ENCODE data around the gene INF2.

Gene INF2

DNA sequence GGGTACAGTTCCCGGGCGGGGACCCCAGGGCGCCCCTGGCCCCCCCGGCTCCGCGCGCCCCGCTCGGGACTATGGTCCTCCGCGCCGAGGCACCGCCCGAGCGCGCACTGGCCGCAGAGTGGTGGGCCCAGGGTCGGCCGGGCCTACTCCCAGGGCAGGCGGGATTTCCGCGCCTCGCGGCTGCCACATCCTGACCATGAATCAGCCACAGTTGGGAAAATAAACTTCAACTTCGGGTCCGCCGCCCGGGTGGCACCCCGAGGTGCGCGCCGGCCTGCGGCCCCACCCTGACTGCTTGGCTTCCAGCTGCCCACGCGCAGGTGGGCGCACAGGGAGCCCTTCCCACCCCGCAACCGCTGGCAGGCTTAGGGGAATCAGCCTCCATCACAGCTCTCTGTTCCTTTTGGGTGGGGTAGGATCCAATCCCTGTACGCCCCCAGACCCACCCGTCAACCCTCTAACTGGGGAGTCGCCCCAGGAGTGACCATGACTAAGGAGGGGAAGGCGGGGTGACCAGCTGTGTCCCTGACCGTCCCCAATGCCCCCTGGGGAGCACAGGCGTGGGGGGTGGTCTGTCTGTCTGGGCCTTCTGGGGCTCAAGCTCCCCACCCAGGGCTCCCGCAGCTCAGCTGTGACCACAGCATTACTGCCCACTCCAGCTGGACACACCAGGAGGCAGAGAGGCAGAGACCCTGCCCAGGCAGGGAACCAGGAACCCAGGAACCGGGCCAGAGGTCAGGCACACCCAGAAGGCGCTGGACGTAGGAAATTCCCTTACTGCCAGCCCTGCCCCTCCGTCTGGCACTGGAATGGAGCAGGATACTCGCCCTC, 678 bp downstream of the INF2 start:
- DNase-seq (ENCODE audit: low read depth, low spot score), result no peak

DNA sequence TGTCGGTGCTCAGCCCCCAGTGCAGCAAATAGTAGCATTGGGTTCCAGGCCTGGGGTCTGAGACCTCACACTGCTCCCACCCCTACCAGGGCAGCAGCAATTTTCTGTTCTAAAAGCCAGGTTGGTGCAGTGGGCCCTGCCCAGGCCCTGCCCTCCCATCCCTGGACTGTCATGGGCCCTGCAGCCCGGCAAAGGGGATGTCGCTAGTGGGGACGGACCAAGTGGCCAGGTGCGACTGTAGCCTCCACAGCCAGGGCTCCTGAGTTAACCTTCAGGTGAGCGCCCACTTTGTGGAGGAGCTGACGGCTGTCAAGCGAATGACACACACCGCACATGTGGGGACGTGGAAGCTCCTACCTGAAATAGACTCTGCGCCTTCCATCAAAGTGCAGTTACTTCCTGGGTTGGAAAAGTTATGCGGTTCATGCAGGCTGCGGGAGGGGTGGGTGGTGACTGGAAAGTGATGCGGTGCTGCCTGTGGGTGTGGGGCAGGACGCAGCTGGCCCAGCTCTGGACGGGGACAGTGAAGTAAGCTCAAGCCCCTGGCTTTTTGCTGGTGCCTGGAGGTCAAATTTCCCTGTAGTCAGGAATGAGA, 1.5 kb downstream of the INF2 start:
- no peak for DNase-seq (ENCODE audit: low read depth, low spot score)

DNA sequence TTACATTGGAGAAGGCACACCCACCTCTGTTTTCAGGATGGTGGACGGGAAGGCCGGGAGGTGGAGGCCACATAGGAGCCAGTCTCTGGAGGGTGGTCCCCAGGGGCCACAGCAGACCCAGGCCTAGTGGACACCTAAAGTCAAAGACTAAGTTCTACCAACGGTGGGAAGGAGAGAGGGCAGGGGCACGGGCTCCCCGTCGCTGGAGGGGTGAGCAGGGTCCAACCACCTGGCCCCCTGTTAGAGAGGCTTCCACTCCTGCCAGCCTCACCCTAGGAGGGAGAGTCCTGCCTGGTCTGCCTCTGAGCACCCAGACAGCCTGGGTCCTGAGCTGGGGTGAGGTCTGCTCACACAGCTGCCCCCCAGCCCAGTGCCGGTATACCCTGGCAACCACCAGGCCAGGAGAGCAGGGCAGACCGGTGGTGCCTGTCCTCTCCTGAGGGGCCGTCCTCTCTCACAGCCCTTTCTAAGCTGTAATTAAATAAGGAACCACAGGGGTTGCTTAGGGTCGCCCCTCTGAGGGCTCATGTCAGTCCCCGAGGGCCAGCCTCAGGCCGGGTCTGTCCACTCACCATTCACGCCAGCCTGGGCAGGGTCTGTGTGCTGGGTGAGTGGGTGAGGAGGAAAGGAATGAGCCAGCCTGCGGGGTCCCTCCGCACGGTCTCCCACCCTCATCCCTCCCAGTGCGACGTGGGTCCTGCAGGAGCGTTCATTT, 2.3 kb downstream of the INF2 start:
- DNase-seq (ENCODE audit: low read depth, low spot score), result no peak

DNA sequence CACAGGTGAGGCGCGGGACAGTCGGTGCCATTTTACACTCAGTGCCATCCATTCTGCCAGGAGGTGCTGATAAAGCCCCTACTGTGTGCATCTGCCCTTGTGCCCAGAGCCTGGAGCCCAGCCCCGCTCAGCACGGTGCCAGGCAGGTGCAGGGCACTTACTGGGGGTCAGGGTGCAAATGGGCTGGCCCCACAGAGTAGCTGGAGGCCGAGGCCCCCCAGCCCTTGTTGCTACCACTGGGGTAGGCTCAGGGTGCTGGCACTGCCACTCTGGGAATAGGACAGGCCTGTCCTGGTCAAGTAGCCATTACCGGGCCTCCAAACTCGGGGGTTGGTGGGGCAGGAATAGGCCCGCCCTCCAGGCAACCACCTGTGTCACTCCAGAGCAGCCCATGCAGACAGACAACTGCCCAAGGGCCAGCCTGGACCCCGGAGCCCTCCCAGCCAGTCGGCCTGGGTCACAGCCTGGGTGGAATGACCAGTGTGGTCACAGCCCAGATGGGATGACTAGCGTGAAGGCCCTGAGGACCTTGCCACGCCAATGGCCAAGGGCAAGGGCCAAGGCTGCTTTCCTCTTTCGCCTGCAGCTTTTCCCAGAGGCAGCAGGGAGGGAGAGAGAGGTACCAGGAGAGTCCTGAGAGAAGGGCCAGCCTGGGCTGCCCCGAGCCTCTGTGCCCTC, 3.0 kb downstream of the INF2 start:
- no peak for DNase-seq (ENCODE audit: low read depth, low spot score)

DNA sequence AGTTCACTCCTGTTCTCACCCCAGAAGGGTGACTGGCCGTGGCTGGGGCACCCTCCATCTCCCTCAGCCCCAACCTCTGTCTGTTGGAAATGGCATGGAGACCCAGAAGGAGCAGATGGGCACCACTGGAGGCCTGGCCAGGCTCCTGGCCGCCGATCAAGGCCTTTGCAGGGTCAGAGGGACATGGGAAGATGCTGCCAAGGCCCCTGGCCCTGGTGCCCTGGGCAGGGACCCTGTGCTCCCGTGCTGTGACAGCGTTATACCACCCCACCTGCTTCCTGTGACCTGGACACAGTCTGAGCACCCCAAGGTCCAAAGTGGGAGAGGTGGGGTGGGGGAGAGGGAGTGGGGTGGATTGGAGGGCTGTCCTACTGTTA, 3.5 kb downstream of the INF2 start:
- DNase-seq (ENCODE audit: low read depth, low spot score), result no peak

DNA sequence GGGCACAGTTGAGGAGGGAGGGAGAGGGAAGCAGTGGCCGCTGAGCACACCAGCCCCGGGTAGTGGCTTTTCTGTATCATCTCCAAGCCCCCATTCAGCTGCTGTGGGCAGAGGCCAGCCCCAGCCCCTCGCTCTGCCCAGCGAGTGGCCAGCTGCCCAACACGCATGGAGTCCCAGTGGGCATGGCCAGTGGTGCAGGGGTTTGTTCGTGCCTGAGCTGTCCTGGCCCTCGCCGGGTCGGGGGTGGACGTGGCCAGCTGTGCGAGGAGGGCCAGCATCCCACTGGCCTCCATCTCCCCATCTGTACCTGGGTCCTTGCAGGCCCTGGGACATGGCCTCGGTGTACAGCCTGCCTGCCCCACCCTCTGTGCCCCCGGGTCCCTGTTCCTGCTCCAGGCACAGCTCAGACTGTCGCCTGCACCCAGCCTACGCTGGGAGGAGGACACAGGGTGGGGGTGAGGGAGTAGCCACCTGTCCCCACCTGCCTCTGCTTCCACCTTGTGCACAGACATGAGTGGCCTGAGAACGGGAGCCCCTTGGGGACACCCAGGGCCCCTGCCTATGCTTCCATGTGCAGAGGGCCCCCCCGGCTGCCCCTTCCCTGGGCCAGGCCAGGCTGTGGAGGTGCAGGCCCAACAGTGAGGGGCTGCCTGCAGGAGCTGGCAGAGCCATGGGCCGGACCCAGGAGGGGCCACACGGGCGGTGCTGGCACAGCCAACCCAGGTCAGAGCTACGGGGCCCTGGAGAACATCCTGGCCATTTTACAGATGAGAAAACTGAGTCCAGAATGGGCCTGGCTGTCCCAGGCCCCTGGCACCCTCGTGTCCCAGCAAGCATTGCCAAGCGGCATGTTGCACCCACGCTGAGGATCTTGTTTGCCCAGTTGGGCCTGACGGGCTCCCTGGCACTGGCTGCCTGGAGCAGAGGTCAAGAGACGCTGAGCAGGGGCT, 4.3 kb downstream of the INF2 start:
- DNase-seq (ENCODE audit: low read depth, low spot score), result no peak

DNA sequence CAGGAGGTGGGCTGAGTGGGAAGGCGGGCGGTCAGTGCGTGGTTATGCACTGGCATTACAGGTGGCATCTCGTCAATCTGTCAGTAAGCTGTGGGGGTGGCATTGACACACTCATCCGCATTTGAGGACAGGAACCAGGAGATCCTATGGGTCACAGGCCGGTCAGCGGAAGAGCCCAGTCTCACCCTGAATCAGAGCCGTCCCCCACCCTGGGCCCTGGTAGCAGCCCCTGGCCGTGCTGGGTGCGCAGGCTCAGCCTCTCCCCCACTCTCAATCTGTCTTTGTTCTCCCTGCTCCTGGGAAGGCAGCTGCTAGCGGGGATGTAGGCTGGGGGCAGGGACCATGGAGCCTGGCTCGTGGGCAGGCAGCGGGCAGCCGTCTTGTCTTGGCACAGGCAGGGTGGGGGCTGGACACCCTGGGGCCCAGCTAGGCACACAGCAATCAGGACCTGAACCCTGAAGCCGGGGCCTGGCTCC, 5.1 kb downstream of the INF2 start:
- DNase-seq (ENCODE audit: low read depth, low spot score), result no peak

DNA sequence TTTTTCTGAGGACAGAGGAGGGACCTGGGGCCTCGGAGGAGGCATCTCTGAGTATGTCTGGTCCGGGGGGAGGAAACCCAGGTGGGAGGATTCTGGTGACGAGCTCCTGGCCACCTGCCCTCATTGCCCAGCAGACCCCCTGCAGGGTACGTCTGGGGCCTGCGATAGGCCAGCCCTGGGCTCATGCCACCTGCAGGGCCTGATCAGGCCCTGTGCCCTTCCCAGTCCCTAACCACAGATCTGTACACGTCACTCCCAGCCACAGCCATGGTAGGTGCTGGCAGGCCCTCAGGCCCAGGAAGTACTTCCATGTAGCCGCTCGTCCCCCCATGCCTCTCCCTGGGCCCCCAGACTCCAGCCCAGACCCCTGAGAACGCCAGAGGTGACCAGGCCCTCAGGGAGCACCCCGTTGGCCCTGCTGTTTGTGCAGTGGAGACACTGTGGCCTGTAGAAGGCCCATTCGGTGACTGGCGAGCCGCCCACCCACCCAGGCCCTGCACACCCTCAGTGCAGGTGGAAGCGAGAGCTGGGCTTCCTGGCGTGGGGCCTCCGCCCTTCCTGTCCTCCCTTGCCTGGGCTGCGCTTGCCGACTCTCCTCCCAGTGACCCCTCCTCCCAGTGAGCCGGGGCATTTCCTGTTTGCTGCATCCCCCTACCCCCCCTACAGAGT, 5.7 kb downstream of the INF2 start:
- no peak for DNase-seq (ENCODE audit: low read depth, low spot score)

DNA sequence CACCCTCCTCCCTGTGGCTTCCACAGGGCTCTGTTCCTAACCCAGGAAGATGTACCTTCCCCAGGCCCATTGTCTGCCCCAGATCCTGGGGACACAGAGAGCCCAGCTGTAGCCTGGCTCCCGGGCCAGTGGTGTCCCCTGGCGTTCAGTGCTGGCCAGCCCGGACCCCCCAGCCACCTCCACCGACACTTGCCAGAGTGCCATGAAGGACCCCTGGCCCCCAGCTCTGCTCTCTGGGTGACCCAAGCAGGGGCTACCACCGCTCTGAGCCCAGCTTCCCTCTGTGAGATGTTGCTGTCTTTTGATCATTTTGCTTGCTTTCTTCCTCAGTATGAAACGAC, 6.2 kb downstream of the INF2 start:
- DNase-seq (ENCODE audit: low read depth, low spot score), result no peak

DNA sequence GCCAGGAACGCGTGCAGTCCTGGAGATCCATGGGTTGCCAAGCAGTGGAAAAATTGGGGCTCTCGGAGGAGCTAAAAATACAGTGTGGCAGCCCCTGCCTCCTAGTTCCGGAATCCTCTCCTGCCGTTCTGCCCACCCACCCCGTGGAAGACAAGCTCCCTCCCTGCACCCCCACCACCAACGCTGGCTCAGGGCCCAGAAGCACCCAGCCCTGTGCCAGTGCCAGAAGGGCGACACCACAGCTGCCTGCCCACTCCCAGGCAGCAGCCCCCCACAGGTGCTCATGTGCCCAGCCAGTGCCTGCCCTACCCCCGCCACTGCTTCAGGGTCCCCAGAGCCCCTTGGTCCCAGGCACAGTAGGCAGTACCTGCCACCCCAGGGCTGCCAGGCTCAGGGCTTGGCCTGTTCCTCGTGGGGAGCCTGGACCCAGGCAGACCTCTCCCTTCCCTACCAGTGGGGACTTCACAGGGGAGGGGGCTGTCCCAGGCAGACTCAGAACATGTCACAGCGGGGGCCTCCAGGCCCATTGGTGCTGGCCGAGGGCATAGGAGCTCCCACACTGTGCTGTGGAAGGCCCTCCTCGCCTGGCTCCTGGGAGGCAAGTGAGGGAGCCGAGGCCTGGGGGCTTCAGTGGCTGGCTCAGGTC, 7.4 kb downstream of the INF2 start:
- DNase-seq (ENCODE audit: low read depth, low spot score), result no peak

DNA sequence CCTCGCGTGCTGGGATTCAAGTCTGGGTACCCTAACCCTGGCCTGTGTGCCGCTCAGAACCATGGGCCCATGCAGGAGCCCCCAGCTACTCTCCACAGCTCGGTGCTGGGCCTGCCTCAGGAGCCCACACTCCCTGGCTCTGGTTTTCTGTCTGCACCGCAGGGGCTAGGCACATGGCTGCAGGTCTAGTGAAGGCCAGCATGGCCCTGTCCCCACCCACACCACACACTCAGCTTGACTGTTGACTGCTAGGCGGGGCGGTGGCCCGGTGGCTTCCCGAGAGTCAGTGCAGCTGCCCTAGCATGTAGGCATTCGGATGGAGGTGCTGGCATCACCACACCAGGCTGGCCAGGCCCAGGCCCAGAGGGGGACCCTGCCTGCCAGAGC, 7.9 kb downstream of the INF2 start:
- DNase-seq (ENCODE audit: low read depth, low spot score), result no peak

DNA sequence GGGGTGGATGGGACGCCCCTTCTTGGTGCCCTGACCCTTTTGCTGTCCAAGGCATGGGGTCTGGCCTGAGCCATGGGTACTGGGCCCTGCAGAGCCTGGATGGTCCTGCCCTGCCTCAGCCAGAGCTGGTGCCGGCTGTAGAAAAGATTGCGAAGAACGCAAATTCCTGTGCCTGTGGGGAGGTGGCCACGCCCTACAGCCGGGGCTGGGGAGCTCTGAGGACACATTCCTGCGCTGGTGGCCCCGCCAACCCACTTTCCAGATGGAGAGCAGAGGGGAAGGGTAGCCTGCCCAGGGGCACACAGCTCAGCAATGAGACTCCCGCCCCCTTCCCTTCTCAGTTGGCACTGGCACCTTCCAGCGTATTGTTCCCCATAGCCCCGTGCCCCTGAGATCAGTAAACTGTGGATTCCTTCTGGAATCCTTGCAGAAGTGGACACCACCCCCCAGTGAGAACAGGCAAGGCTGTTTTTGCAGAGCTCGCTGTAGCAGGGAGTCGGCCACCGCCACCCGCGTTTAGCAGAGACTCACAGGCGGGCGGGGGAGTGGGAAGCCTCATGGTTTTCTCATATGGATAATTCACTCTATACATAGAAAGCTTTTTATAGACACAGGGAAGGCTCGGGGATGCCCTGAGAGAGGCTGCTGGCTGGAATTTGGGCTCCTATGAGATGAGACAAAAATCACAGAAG, 8.6 kb downstream of the INF2 start:
- DNase-seq (ENCODE audit: low read depth, low spot score), result no peak

DNA sequence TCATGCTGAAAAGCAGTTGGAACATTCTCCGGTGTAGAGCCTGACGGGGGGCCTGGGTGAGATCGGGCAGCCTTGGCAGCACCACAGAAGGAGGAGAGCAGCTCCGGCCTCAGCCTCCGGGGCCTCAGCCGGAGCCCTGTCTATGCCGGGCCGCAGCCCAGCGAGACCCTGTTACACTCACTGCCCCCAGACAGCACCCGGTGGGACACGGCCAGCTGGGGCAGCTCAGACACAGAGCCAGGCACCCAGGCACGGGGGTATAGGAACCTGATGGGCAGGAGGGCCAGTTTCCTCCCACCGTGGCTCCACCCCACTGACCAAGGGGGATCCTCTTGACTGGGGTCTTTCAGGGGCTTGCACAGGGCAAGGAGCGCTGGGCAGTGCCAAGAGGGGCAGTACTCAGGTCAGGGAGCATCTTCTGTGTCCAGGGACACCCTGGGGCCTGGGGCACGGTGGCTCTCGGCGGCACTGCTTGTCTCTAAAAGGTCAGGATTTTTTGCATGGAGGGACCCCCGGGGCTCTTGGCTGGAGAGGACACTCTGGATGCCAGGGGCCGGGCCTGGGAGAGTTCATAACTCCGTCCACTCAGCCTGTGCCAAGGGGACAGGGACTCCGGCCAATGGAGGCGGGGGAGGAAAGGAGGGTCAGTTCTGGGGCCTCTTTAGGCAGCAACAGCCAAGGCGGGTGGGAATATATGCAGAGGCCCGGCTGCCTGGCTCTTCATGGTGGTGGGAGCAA, 9.4 kb downstream of the INF2 start:
- no peak for DNase-seq (ENCODE audit: low read depth, low spot score)

DNA sequence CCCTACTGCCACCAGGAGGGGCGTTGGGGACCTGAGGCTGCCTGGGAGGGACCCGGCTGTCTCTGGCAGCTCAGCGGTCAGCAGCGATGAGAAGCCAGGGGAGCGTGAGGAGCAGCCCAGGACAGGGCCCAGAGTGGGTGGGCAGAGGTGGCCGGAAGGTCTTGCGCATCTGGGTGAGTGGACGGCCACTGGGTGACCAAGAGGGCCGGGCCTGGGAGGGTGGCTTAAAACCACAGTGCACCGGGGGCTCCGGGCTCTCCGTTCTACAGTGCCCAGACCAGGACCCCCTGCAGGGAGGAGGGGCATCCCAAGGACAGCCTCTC, 10.0 kb downstream of the INF2 start:
- DNase-seq (ENCODE audit: low read depth, low spot score), result no peak

DNA sequence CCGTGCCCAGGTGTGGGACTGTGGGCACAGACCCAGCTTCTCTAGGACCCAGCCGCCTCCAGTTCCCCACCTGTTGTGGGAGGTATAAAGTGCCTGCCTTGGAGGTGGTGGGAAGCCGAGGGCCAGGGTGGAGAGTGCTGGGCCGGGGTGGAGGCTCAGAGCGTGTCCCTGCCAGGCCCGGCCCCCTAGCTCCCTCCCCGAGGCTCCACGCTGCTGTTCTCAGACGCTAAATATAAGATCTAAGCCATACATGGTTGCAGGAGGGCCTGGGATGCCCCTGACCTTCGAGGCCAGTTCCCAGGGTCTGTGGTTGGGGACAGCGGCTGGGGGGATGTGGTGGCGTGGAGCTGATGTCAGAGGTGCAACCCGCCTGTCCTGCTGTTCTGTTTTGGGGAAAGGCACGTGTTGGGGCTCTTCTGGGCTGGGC, 10.8 kb downstream of the INF2 start:
- no peak for DNase-seq (ENCODE audit: low read depth, low spot score)

DNA sequence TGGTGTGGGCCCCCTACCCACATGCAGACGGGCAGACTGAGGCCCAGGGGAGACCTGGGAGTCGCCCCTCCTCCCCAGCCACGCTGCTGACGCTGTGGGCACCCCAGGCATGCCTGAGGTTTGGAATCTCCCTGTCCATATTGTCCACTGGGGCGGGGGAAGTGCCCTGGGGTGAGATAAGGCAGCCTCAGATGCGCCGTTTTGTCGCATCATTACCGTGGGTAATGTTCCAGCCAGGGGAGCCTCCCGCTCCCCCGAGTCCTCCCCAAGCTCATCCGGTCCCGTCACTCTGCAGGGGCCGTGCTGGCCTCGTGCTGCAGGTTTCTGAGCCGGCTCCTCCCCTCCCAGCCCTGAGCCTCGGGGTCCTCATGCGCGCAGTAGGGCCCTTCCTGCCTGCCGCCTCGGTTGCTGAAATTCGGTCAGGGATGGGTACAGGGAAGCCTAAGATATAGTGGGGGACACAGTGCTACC, 11.4 kb downstream of the INF2 start:
- no peak for DNase-seq (ENCODE audit: low read depth, low spot score)

DNA sequence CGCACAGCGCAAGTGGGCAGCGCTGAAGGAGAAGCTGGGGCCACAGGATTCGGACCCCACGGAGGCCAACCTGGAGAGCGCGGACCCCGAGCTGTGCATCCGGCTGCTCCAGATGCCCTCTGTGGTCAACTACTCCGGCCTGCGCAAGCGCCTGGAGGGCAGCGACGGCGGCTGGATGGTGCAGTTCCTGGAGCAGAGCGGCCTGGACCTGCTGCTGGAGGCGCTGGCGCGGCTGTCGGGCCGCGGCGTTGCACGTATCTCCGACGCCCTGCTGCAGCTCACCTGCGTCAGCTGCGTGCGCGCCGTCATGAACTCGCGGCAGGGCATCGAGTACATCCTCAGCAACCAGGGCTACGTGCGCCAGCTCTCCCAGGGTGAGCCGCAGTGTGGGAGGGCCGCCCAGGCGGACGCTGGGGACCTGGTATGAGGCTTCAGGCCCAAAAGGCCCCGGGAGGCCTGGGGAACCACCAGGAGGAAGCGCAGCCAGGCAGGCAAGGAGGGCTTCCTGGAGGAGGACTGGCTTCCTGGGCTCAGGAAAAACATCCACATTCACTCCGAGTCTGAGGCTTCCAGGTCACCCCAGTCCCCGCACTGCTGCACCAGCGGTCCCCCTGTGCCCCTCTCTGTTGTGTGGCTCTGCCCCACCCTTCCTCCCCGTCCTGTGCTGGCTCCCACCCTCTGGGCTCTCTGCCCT, 12.1 kb downstream of the INF2 start:
- no peak for DNase-seq (ENCODE audit: low read depth, low spot score)

DNA sequence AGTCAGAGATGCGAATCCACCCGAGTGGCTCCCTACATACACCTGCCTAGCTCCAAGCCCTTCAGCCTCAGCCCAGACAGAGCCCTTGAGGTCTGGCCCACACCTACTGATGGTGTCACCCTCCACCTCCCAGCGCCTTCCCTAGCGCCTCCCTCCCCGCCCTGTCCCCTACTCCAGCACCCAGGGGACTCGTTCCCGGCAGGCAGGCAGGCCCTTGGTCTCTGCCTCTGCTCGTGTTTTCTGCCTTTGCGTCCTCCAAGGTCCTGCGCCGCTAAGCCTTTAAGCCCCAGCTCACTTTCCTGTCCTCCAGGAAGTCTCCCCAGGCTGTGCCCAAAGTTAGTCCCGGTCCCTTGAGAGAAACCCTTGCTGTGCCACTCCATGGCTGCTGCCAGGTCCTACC, 12.7 kb downstream of the INF2 start:
- no peak for DNase-seq (ENCODE audit: low read depth, low spot score)

All from smooth muscle cell of the brain vasculature (primary cell).